ENCODE measurements around the gene ITPR1. TPM values are rescaled to one million over a fixed set of nuclear protein-coding genes. Genes with fewer than 3 reads are reported as not detected.

ITPR1 gene
- total RNA-seq, 1 experiment from 2014 or later = 8.7 TPM

GRCh38 chr3:4670352-4670751 lies 177.2 kb downstream of the ITPR1 start:
- no peak overlapping the region for H3K27ac ChIP-seq (ENCODE audit: low read length)
- DNase-seq (ENCODE audit: low read depth, low spot score) (no peak), ATAC-seq (peak; percentile 81)
- POLR2A ChIA-PET = no interaction called here
- TF ChIP-seq TCF7L2 (IDR thresholded peaks at IDR 0.05; ENCODE audit: low read depth, low read length) = no peak
- no peak for TF ChIP-seq REST (IDR thresholded peaks at IDR 0.05; ENCODE audit: insufficient read depth in 1 of 2, low read depth in 2 of 2, low read length in 1 of 2)
- TF ChIP-seq CTCF (IDR thresholded peaks at IDR 0.05) = peak; percentile 74
- no peak for TF ChIP-seq SIN3A (IDR thresholded peaks at IDR 0.05; ENCODE audit: borderline replicate concordance, insufficient read depth, low read depth, low read length)
- H3K27me3 ChIP-seq (ENCODE audit: control insufficient read depth, insufficient read depth, low read length) = no peaks in the 10 kb centered on the region
- no peak overlapping the region for H3K4me3 ChIP-seq (ENCODE audit: low read depth in 2 of 2, low read length in 2 of 2)
- no peaks in the 10 kb centered on the region for H3K9me3 ChIP-seq (ENCODE audit: control insufficient read depth, insufficient read depth, low read depth, low read length)
- H3K4me1 ChIP-seq (ENCODE audit: control insufficient read depth, insufficient read depth, low read length) = no peaks in the 10 kb centered on the region
- CTCF ChIA-PET = interaction anchor here (0.6 kb wide), 1 partner anchor 603 kb away, joined by 5 read pairs; no protein-coding TSS in a partner anchor
- intact Hi-C loops (cut with micrococcal nuclease; ENCODE audit: unreplicated experiment) (no loop called here), in situ Hi-C loops (cut with HindIII; ENCODE audit: low pct_unique_long_range_greater_than_20kb, low sequenced_read_pairs) (no loop called here)
- BruUV-seq (replicated peaks) = no TSS peak
- H3K36me3 ChIP-seq (ENCODE audit: control insufficient read depth, insufficient read depth, low read length) = no peaks in the 10 kb centered on the region

GRCh38 chr3:4672725-4673275 lies 179.7 kb downstream of the ITPR1 start:
- intact Hi-C loops (cut with micrococcal nuclease; ENCODE audit: unreplicated experiment) = no loop called here
- no peak for TF ChIP-seq REST (IDR thresholded peaks at IDR 0.05; ENCODE audit: insufficient read depth in 1 of 2, low read depth in 2 of 2, low read length in 1 of 2)
- no peak for TF ChIP-seq TCF7L2 (IDR thresholded peaks at IDR 0.05; ENCODE audit: low read depth, low read length)
- no peak for TF ChIP-seq POLR2AphosphoS5 (IDR thresholded peaks at IDR 0.05; ENCODE audit: low read depth, low read length)
- no peak for TF ChIP-seq SIN3A (IDR thresholded peaks at IDR 0.05; ENCODE audit: borderline replicate concordance, insufficient read depth, low read depth, low read length)
- TF ChIP-seq CTCF (IDR thresholded peaks at IDR 0.05) = no peak
- ATAC-seq (no peak), DNase-seq (ENCODE audit: low read depth, low spot score) (no peak)
- POLR2A ChIA-PET = no interaction called here
- Histone ChIP-seq H3K9me3 (ENCODE audit: control insufficient read depth, insufficient read depth, low read depth, low read length) (no peaks in the 10 kb centered on the region), H3K4me1 (ENCODE audit: control insufficient read depth, insufficient read depth, low read length) (no peaks in the 10 kb centered on the region), H3K4me3 (ENCODE audit: low read depth in 2 of 2, low read length in 2 of 2) (no peak overlapping the region), H3K36me3 (ENCODE audit: control insufficient read depth, insufficient read depth, low read length) (no peaks in the 10 kb centered on the region), H3K27ac (ENCODE audit: low read length) (no peak overlapping the region), H3K27me3 (ENCODE audit: control insufficient read depth, insufficient read depth, low read length) (no peaks in the 10 kb centered on the region)
- in situ Hi-C loops (cut with HindIII; ENCODE audit: low pct_unique_long_range_greater_than_20kb, low sequenced_read_pairs) = no loop called here
- BruUV-seq (replicated peaks) = no TSS peak
- CTCF ChIA-PET = no interaction called here

Measured in Panc1 (cell line).